ENCODE results near the gene ATP5MC3.

Gene ATP5MC3

DNA sequence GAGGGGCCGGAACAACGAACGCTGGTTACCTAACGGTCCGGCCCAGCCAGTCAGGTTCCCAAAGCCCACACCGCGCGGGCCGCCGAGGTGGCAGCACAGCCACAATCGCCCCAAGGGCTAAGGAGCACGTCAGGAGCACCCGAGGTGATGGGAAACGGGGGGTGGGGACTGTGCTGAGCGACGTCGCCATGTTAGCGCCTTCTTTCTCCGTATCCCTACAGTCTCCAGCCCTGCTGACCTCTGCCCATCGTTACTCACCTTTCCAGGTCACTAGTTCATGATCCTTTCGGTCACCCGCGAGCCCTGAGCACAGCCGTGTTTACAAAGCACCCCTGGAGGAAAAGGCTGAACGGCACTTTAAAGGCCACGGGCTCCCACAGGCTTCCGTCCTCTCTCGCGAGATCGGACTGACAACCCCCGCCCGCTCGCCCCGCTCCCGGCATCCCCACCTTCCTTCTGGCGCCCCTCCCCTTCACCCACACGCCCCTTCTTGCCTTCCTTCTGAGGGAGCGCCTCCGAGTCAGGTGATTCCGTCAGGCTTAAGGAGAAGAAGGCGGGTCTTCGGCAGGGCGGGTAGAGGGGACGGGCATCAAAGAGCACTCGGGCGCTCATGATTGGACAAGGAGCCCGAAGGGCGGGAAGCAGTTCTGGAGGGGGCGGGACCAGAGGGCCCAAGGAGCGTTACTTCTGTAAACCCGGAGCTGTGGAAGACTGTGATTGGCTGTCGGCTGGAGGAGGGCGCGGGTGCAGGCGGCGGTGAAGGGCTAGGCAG lies 13.5 kb downstream of the ATP5MC3 start, which contains the start of gene ATF2:
TSS of gene ATF2 (minus strand) at position 412 of the 772 bp plus-strand sequence. CDS start 31,760 bp downstream, outside the sequence.
- DNase-seq (ENCODE audit: low spot score) = peak; percentile 99

DNA sequence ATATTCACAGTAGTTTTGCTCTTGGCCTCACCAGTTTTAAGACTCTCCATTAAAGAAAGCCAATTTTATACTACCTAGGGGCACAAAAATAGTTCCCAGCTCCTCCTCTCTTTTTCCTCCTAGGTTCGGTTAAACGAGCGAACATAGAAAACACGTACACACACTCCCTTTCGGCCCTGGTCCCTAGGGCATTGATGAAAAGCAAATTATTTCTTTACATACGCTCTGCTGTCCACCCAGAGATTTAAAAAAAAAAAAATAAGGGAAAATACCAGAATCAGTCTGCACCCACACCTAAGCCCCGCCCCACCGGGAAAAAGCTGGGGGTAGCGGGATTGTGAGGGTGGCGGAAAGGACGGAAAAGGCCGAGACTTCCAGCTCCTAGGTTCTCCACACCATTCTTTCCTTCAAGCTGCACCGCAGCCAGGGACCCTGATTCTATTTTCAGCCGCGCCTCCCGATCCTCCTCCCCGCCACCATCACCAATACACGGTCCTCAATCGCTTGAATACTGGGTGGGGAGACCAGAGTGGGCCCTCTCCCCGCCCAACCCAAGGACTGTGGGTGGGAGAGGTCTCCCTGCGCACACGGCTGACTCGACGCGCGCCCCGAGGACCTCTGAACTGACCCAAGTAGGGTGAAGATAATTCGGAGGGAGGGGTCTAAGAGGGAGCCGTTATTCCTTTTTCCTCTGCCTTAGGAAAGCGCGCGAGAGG lies 14.3 kb downstream of the ATP5MC3 start:
- DNase-seq (ENCODE audit: low spot score) = peak; percentile 15

DNA sequence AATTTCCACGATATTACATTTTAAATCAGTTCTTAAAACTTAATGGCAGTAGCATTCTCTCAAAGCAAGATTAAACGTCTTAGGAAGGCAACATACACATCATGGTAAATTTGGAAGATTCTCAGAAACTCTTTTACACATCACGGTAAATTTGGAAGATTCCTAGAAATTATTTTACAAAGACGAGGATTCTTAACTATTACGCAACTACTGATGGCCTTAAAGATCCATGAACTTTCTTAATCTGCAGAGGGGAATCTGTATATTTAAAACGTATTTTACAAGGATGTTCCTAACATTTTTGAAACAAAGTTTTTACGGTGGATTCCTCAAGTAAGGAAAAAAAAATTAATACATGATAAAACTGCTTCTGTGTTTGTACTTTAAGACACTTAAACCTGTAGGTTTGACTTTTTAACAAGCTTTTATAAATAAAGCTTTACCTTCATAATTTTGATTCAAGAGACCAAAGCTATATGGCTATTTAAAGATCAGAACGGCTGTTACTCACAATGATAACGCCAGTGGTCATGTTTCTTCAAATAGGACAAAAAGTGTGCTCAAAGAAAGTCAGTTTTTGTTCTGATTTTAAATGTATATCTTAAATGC lies 15.2 kb downstream of the ATP5MC3 start:
- DNase-seq (ENCODE audit: low spot score) = no peak

DNA sequence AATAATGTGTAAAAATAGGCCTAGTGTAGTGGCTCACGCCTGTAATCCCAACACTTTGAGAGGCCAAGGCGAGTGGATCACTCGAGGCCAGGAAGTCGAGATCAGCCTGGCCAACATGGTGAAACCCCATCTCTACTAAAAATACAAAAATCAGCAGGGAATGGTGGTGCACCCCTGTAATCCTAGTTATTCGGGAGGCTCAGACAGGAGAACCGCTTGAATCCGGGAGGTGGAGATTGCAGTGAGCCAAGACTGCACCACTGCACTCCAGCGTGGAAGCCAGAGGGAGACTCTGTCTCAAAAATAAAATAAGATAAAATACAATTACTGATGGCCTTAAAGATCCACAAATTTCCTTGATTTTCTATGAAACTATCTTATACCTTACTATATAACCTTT lies 17.3 kb downstream of the ATP5MC3 start:
- no peak for DNase-seq (ENCODE audit: low spot score)

DNA sequence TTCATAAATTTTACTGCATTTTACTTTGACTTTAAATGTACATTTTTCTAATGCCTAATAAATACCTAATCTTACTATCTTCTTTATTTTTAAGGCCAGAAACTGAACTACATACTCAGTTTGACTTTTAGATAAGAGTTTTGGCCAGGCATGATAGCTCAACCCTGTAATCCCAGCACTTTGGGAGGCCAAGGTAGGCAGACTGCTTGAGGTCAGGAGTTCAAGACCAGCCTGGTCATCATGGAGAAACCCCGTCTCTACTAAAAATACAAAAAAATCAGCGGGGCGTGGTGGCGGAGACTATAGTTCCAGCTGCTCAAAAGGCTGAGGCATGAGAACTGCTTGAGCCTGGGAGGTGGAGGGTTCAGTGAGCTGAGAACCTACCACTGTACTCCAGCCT lies 22.6 kb downstream of the ATP5MC3 start:
- DNase-seq (ENCODE audit: low spot score) = no peak

DNA sequence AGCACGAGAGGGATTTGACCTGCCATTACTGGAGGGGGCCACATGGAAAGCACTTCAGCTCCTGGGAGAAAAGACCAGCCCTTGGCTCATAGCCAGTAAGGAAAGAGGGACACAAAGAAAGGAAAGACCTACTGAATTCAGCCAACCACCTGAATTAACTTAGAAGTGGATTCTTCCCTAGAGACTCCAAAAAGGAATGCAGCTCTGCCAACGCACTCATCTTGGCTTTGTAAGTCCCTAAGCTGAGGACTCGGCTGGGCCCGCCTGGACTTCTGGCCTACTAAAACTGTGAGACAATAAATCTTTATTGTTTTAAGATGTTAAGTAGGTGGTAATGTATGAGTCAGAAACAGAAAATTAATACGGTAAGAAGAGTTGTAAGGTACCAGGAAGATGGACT lies 25.0 kb downstream of the ATP5MC3 start:
- no peak for DNase-seq (ENCODE audit: low spot score)

DNA sequence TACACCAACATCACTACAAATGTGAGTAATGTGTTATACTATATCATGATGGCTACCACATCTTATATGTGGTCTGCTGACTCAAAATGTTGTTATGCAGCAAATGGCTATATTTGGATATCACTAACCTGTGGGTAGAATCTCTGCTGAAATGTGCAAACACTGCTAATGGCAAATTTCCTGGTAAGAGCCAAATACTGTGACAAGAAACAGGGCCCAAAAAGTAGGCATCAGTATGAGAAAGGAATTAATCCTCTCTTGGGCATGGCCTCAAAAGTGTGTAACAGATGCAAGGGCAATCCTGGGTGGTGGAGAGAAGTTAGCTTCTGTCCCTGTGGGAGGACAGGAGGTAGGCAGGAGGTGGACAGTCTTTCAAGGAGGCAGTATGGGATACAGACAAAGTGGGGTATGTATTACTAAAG lies 26.8 kb downstream of the ATP5MC3 start:
- no peak for DNase-seq (ENCODE audit: low spot score)

DNA sequence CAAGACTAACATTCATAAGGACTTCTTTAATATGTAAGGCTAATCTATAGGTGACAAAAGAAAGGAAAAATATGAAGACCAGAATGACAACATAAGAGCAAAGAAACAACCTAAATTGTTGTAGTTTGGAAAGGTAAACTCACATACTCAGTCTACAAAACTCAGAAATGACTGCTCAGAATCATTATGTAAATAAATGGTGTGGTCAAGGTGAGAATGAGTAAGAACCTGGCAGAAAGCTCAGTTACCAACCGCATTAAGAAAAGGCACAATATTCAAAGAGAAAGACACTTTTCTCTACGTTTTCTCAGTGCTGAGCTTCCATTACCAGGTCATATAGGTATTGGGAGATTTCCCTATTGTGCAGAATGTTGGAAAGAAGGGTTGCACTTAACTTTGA lies 29.3 kb downstream of the ATP5MC3 start:
- no peak for DNase-seq (ENCODE audit: low spot score)

DNA sequence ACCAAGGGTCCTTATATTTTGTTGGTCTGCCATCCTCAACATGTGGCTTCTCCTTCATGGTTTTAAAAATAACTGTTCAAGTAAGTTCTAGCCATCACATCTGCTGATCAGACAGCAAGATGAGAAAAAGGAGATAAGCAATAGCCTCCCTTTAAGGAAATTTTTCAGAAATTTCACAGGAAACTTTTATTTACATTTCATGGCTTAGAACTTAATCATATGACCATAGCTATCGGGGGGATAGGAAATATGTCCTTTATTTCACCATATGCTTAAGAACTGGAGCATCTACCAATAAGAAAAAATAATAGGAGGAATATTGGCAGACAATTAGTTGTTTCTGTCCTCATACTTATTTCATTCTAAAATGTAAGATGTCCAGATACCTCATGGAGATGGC lies 29.7 kb downstream of the ATP5MC3 start:
- DNase-seq (ENCODE audit: low spot score) = no peak

DNA sequence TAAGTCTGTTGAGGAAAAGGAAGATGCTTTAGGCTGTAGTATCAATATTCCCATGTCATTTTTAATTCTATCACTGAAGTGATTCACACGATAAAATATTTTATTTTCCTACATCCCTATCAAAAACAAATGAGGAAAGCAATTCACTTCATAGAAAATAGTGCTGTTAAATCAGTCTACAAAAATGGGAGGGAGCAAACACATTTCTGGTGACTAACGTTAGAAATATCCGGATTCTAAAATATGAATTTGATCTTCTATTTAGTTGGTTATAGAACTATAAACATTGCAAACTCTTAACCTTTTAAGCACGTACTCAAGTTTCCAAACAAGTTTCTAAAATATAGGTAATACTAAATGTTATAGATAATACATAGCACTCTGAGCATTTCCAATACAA lies 34.3 kb downstream of the ATP5MC3 start:
- DNase-seq (ENCODE audit: low spot score) = no peak

DNA sequence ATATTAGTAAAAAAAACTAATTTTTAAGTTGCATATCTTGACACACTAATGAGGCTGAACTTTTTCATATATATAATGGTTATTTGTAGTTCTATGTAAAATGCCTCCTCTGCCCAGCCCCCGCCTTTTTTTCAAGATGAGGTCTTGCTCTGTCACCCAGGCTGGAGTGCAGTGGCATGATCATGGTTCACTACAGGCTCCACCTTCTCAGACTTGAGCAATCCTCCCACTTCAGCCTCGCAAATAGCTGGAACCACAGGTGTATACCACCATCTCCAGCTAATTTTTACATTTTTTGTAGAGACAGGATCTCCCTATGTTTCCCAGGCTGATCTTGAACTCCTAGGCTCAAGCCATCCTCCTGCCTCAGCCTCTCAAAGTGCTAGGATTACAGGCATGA lies 37.8 kb downstream of the ATP5MC3 start:
- DNase-seq (ENCODE audit: low spot score) = no peak

DNA sequence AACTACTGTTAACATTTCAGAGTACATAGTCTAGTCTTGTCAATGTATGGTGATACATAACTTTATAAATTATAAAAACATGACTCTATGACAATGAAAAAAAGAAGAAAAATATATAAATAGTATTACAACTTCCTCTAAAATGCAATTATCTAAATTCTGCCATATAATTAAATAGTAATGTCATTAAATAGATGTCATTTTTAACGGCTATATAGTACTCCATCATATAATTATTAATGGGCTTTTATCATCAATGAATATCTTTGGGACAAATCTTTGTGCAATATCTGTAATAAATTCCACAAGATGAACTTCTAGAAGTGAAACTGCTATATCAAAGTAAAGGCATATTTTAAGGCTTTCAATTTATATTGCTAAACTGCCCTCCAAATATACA lies 38.3 kb downstream of the ATP5MC3 start:
- DNase-seq (ENCODE audit: low spot score) = no peak

DNA sequence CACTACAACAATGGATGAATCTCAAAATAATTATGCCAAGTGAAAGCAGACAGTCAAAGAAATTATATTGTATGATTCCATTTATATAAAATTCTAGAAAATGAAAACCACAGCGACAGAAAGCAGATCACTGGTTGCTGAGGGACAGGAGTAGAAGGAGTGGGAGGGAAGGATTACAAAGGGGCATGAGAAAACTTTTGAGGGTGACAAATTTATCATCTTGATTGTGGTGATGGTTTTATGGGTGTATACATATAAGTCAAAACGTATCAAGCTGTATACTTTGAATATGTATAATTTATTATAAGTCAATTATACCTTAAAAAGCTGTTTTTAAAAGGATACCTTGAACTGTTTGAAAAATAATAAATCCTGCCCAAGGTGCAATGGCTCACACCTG lies 41.2 kb downstream of the ATP5MC3 start:
- DNase-seq (ENCODE audit: low spot score) = no peak

DNA sequence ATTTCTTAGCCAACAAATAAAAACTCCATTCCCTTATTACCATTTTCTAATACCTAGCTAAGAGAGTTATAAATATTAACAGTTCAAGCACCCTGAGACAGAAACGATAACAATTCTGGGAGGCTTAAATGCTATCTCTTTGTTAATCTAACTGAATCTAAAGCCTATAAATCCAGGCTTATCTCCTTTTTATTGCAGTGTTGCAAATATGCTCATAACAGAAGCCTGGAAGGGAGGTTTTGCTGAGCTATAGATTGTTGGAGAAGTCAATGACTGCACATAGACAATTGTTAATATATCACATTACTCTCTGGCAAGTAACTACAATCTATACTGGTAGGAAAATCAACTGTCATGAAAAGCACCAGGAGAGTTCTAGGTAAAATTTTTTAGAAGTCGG lies 43.7 kb downstream of the ATP5MC3 start:
- no peak for DNase-seq (ENCODE audit: low spot score)

DNA sequence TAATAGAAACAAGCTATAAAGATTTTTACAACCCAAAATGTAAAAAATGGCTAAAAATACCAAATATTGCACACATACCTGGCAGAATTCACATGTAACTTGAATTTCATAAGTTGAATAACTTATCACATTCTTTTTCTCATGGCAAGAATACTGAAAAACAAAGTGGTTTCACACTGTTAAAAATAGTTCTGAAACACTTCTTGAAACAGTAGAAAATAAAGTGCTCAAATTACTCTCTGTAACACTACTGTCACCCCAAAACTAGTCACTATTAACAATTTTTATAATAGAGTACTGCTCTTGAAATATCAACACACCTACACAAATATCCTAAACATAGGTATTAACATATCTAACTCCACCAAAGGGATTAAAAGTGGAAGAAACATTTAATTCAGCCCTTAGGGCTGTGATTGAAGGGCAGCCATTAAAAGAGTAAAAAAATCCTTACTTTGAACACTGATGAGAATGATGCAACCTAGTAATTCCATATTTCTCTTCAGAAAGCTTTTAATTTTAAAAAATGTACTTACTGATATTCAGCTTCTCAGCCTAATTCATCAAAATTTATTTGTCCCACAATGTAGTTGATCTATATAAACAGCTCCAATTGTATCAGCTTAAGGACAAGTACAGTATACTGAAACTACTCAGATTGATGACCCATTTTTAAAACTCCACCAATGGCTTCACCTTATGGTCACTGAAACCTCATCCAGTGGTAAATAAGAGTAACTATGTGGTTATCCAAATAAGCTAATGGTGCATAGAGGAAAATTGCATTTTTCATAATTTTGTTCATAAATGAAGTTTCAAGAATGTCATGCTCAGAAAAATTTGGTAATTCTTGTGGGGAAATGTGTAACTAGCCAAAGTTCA lies 44.9 kb downstream of the ATP5MC3 start:
- DNase-seq (ENCODE audit: low spot score) = no peak

DNA sequence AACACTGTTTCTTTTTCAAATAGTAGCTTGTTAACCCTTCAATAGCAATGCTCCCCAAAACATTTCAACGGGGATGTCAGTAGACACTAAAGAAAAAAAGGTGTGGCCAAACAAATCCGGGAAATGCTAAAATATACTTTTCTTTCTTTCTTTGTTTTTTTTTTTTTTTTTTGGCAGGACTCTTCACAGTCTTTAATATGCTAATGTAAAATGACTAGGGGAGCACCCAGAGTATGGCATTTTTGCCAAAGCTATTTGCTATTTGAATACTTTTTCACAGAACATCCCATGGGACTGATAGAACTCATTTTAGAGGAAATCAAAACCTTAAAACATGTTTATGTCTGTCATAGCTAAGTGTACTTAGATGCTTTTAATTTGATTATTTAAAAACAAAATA lies 45.6 kb downstream of the ATP5MC3 start:
- DNase-seq (ENCODE audit: low spot score) = no peak

DNA sequence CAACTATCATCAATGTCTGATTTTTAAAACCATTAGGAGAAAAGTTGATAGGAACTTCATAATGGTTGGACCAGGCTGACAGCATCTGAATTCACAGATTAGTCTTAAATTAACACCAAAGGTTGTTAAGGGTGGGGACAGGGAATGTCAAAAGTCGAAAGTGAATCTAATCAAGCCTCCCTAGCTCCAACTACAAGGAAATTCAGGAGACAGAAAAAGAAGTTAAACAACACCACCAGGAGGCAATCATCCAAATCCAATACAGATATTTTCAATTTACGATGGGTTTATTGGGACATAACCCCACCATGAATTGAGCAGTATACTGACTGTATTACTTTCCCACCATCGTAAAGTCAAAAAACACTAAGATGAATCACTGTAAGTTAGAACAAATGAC lies 46.3 kb downstream of the ATP5MC3 start:
- DNase-seq (ENCODE audit: low spot score) = no peak

DNA sequence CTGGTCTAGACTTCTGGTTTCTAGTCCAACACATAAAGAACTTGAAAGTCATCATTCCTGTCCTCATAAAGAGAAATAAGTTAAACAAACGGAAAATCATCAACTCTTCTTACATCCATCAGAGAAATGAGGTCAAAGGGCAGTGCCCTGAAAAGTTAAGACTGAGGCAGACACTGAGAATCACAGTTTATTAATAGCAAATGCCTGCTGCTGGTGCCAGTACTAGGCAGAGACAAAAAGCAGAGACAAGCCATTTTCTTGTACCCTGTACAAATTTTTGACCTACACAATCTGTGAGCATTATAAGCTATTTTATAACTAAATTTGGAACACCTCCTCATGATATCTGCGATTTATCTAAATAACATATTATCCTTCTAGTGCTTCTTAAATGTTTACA lies 50.3 kb downstream of the ATP5MC3 start:
- no peak for DNase-seq (ENCODE audit: low spot score)

DNA sequence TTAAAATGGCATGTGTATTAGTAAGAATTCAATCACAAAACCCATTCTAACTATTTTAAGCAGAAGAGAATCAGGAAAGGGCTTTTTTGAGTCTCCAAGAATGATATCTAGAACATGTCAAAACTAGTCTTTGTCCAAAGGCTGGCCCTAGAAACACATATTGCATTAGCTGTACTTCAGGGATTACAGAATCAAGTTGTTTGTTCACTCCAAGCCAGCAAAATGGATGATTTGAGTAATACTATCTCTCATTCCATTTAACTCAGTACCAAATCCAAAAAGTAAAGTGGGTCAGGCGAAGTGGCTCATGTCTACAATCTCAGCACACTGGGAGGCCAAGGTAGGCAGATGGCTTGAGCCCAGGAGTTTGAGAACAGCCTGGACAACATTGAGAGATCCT lies 54.8 kb downstream of the ATP5MC3 start:
- no peak for DNase-seq (ENCODE audit: low spot score)
